K562 (cell line): ENCODE measurements around the gene WSCD2. TPM values are rescaled to one million over a fixed set of nuclear protein-coding genes. Genes with fewer than 3 reads are reported as not detected.

Source experiments
- CBX8 ChIP-seq: fragments of 200-600 bp; sonication (generic); IDR thresholded peaks from 2 replicates; pipeline ENCODE4 v1.6.1; 2012; ENCODE audit warnings: borderline replicate concordance, mixed run types, low read depth, mild to moderate bottlenecking, moderate library complexity, mixed read lengths, low read length, control low read depth, inconsistent platforms; ENCODE audit not compliant: poor library complexity, severe bottlenecking; ENCODE audit errors: extremely low read depth
- FOSL1 ChIP-seq: fragments of 200-800 bp; sonication (Bioruptor generic); conservative IDR thresholded peaks from 2 replicates; pipeline ENCODE4 v1.6.1; 2016; ENCODE audit warnings: missing genetic modification characterization, missing compliant biosample characterization
- GTF2E2 ChIP-seq: fragments of 200-800 bp; sonication (Bioruptor generic); IDR thresholded peaks from 2 replicates; pipeline ENCODE4 v1.6.1; 2016; ENCODE audit warnings: missing genetic modification characterization, missing compliant biosample characterization
- HIVEP1 ChIP-seq: fragments of 250-450 bp; sonication (Bioruptor Pico); IDR thresholded peaks from 2 replicates; pipeline ENCODE4 v1.4.0; 2020; ENCODE audit warnings: mild to moderate bottlenecking
- KDM5B ChIP-seq: fragments of 200-600 bp; sonication (generic); IDR thresholded peaks from 2 replicates; pipeline ENCODE4 v1.6.1; 2012; ENCODE audit warnings: low read depth, mild to moderate bottlenecking, moderate library complexity, low read length, control low read depth, inconsistent platforms; ENCODE audit not compliant: insufficient replicate concordance
- MAFG ChIP-seq: fragments of 450-650 bp; conservative IDR thresholded peaks from 2 replicates; pipeline ENCODE4 v1.6.1; 2016; ENCODE audit warnings: missing genetic modification characterization, missing compliant biosample characterization
- MAZ ChIP-seq, 2 experiments: fragments of 450-650 bp in 1 of 2; sonication (generic) in 1 of 2; formaldehyde crosslinking; IDR thresholded peaks in 1 of 2; conservative IDR thresholded peaks in 1 of 2; 2 replicates each; pipeline versions ENCODE4 v1.4.0 to v1.5.0; 2020; ENCODE audit warnings: mild to moderate bottlenecking in 1 of 2, missing genetic modification reagents in 1 of 2
- MEF2D ChIP-seq: conservative IDR thresholded peaks from 2 replicates; pipeline ENCODE4 v1.6.1; 2016; ENCODE audit warnings: low read depth, missing genetic modification characterization, missing compliant biosample characterization
- PBX2 ChIP-seq, 2 experiments: IDR thresholded peaks in 1 of 2; conservative IDR thresholded peaks in 1 of 2; 2 replicates each; pipeline ENCODE4 v1.6.1; 2016; ENCODE audit warnings: low read depth in 2 of 2, mild to moderate bottlenecking in 1 of 2, missing compliant biosample characterization in 1 of 2, missing genetic modification characterization in 1 of 2, moderate library complexity in 1 of 2
- SNIP1 ChIP-seq: fragments of 450-650 bp; IDR thresholded peaks from 2 replicates; pipeline ENCODE4 v1.7.1; 2017; ENCODE audit warnings: low read depth, mild to moderate bottlenecking
- ZBTB26 ChIP-seq: fragments of 450-650 bp; formaldehyde crosslinking; IDR thresholded peaks from 2 replicates; pipeline ENCODE4 v1.4.0; 2022; ENCODE audit warnings: missing genetic modification characterization
- ZFP36 ChIP-seq: fragments of 150-350 bp; IDR thresholded peaks from 2 replicates; pipeline ENCODE4 v1.6.1; 2018; ENCODE audit warnings: low read length, low read depth; ENCODE audit not compliant: partially characterized antibody
- ZNF449 ChIP-seq: fragments of 250-450 bp; sonication (Bioruptor Pico); IDR thresholded peaks from 2 replicates; pipeline ENCODE4 v1.8.0; 2022; ENCODE audit warnings: moderate library complexity, mild to moderate bottlenecking, inconsistent platforms
- ZNF561 ChIP-seq: fragments of 450-650 bp; formaldehyde crosslinking; conservative IDR thresholded peaks from 2 replicates; pipeline ENCODE4 v1.4.0; 2020; ENCODE audit warnings: mild to moderate bottlenecking, moderate library complexity
- ZNF589 ChIP-seq: fragments of 200-800 bp; sonication (Bioruptor generic); IDR thresholded peaks from 2 replicates; pipeline ENCODE4 v1.6.1; 2016; ENCODE audit warnings: low read depth, missing genetic modification characterization, missing compliant biosample characterization
- ZNF740 ChIP-seq, 3 experiments: fragments of 200-800 bp in 1 of 3; sonication (Bioruptor generic) in 1 of 3; sonication (generic) in 1 of 3; formaldehyde crosslinking in 1 of 3; IDR thresholded peaks; 2 replicates each; pipeline versions ENCODE4 v1.6.1 to v1.8.0; 2016 to 2022; ENCODE audit warnings: mild to moderate bottlenecking in 2 of 3, missing compliant biosample characterization in 2 of 3, missing genetic modification characterization in 2 of 3, missing genetic modification reagents in 1 of 3
- ZZZ3 ChIP-seq: fragments of 450-650 bp; IDR thresholded peaks from 2 replicates; pipeline ENCODE4 v1.6.1; 2016; ENCODE audit warnings: antibody characterized with exemption, mild to moderate bottlenecking, moderate library complexity
- polyA plus RNA-seq, 8 experiments: library from polyadenylated mRNA; depleted of rRNA in 4 of 8; stranded (reverse) in 5 of 8; unstranded in 3 of 8; fragments of >200 nt; fragmentation: Nextera tagmentation in 2 of 8; fragmentation: Illumina TruSeq in 1 of 8; extraction: Ambion mirVana in 2 of 8; extraction: Trizol in 1 of 8; gene quantifications; 2 replicates each; pipeline versions ENCODE4 v1.2.1 to v1.2.3, GENCODE V29; 2011 to 2014; ENCODE audit warnings: inconsistent platforms in 1 of 8, missing spikeins in 1 of 8
- total RNA-seq, 7 experiments: library from RNA; depleted of rRNA in 6 of 7; stranded (reverse); fragments of >200 nt in 6 of 7; fragmentation: Illumina TruSeq in 2 of 7; extraction: Trizol in 2 of 7; gene quantifications; 2 replicates each; pipeline versions ENCODE4 v1.2.1 to v1.2.3, GENCODE V29; 2011 to 2021; ENCODE audit warnings: low replicate concordance in 1 of 7

The WSCD2 gene
- total and polyA plus RNA-seq, 9 of the 15 experiments (the other 6 are each of a cell fraction or from before 2014, with no cell fraction given): 0.72 to 14.1 (median 4.0) TPM

GRCh38 chr12:108119974-108120862, 8.9 kb upstream of the WSCD2 start (continued):
- TF ChIP-seq ZNF740 (CRISPR knock-in tag; IDR thresholded peaks at IDR 0.05): no peak
- TF ChIP-seq ZNF740 (tag; IDR thresholded peaks at IDR 0.05): 0 out of 4 replicates have a peak, but pooled peaks of 1 of the 2 experiments have one; percentile 25
- TF ChIP-seq ZZZ3: no peak
- no peak for TF ChIP-seq KDM5B
- no peak for TF ChIP-seq CBX8
- no peak for TF ChIP-seq ZFP36
- no peak for TF ChIP-seq SNIP1
- peak; percentile 33; the same call in 1 of the 2 replicates for TF ChIP-seq ZNF589 (CRISPR knock-in tag)
- TF ChIP-seq FOSL1 (tag): no peak
- TF ChIP-seq PBX2 (CRISPR knock-in tag; IDR thresholded peaks at IDR 0.05; ENCODE audit: low read depth): no peak
- no peak for TF ChIP-seq PBX2 (tag; conservative IDR thresholded peaks at IDR 0.05; ENCODE audit: low read depth)
- 0 out of 2 replicates have a peak, but pooled peaks have one; percentile 7 for TF ChIP-seq ZBTB26 (CRISPR knock-in tag)
- peak; percentile 58; the same call in 1 of the 2 replicates for TF ChIP-seq ZNF449
- TF ChIP-seq GTF2E2 (tag): no peak
- no peak for TF ChIP-seq MAFG (tag)
- no peak for TF ChIP-seq ZNF561 (CRISPR knock-in tag)
- peak; percentile 71; the same call in 1 of the 2 replicates for TF ChIP-seq HIVEP1 (CRISPR knock-in tag)
- 0 out of 4 replicates have a peak, but pooled peaks of 1 of the 2 experiments have one; percentile 32 for TF ChIP-seq MAZ (CRISPR knock-in tag; conservative IDR thresholded peaks at IDR 0.05 in 1 of 2, IDR thresholded peaks at IDR 0.05 in 1 of 2)
- 0 out of 2 replicates have a peak, but pooled peaks have one; percentile 21 for TF ChIP-seq MEF2D
